Effector CD4-positive, alpha-beta T cell (primary cell): ENCODE measurements around the gene PPY. TPM values are rescaled to one million over a fixed set of nuclear protein-coding genes. Genes with fewer than 3 reads are reported as not detected.
"Not testable (repeated sequence)": the region's sequence is repeated elsewhere in the genome, so short reads cannot be mapped to it uniquely, and the experiment has no call there.

ENCODE experiments used
- DNase-seq: peaks from one replicate; pipeline ENCODE4 v3.0.0-alpha.2; 2020
- total RNA-seq: gene quantifications from one replicate; lab custom pipeline; 2026; lab: John Stamatoyannopoulos, UW

Gene PPY, protein sequence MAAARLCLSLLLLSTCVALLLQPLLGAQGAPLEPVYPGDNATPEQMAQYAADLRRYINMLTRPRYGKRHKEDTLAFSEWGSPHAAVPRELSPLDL
- not detected for total RNA-seq

DNA sequence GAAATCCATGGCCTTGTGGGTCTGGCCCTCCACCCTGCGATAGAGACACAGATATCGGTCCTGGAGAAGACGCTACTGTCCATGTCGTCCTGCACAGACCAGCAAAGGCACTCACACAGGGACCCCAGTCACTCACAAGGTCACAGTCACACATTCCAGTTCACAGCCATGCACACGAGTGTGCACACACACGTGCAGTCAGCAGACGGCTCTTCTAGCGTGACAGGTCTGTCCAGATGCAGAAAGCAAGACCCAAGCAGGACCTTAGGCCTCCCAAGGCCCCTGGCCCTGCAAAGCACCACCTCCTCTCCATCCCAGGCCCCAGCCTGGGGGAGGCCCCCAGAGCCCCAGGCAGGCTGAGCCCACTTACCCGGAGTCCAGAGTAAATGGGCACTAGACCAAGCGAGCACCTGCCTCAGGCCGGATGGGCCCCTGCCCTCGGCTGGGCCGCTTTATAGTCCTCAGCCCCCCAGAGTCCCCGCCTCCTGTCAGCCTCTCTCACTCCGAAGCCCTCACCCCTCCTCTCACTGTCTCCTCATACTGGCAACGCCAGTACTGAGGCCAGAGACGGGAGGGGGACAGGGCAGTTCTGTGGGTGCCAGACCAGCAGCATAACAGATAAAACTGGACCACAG lies at the start of gene PPY:
TSS of gene PPY (minus strand) at position 426 of the 635 bp plus-strand sequence. CDS start 822 bp downstream, outside the sequence.
- no peak for DNase-seq

DNA sequence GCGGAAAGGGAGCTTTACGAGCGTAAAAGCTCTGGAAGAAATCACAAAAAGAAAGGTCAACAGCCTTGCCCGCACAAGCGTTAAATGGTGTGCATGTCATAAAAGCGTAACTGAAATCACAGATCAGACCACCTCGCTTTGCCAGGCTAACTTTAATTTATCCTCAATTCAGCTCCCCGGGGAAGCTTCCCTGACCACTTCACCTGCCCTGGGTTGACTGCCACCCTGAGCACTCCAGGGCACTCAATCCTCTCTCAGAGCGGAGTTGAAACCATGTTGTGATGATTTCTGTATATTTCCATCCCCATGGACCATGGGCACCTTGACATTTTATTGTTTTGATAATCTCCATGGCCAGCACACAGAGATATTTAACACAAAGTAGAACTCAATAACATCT lies 46.0 kb upstream of the PPY start:
- DNase-seq: no peak

DNA sequence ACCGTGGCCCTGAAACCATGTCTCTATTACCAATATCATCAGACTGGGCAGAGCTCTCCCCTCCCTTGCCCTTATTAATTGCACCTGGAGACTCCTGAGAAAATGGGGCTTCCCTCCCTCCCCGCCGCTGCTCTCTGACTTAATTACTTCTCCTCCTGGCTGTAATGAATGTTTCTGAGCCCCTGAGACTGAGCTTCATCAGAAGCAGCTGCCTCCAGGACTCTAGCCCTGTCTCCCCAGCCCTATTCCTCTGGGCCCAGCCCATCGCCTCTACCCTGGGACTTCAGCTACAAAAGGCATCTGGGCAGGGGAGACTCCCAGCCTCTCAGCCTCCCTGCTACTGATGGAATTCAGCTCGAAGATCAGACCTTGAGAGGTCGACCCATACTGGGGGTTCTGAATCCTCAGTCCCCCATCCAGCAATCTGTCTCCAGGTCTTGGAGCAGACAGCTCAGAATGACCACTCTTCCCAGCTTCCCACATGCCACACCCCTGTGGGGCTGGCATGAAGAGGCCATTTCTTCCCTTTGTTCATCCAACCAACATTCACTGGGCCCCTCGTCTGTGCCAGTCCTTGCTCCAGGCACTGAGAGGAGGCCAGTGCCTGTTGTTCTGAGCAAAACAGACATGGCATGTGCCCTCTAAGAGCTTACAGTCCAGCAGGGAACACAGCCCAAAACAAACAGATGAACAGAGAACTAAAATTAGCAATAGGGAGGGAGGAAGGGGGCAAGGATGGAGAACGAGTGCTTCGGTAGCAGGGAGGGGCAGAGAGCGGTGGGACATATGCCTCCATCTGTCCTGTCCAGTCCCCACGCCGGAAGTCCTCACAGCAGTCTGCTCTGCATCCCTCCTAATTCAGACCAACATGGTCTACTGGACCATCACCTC lies 45.1 kb upstream of the PPY start:
- DNase-seq: no peak

DNA sequence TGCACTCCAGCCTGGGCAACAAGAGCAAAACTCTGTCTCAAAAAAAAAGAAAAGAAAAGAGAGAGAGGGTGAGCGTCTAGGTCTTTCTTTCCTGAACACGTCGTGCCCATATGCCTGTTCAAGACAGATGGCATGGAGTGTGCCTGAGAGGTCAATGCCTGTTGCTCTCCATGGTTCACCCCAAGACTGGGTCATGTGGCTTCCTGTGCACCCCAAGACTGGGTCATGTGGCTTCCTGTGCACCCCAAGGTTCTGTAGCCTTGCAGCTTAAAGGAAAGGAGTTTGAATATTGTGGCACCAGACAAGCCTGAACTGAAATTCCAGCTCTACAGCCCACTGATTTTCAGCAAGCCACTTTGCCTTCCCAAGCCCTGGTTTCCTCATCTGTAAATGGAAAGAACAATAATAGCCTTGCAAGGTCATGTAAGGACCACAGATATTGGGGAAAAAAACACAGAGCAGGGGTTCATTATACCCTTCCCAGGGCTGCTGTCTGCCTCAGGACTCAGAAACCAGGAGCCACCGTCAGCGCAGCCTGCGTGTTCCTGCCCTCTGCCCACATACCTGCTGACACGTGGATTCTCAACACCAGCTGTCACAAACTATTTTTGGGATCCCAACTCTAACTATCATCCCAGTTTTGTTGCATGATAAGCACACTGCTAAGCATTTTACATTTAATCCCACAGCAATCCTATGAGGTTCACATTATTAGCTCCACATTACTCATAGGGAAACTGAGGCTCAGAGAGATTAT lies 44.1 kb upstream of the PPY start:
- DNase-seq: no peak

DNA sequence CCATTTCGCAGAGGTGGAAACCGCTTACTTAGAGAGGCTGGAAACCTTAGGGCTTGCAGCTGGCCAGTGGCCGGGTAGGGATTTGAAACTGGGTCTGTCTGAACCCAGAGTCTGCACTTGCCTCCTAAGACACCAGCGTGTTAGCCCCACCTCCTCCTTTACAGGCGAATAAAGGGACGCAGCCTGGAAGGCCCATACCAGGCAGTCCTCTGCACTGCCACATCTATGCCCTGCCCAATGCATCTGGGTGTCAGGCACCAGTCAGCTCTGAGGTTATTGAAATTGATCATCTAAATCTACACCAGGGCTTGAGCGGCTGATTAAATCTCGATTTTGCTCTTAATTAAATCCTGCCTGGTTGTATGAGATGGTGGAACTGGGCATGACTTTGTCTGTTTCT lies 42.2 kb upstream of the PPY start:
- no peak for DNase-seq

DNA sequence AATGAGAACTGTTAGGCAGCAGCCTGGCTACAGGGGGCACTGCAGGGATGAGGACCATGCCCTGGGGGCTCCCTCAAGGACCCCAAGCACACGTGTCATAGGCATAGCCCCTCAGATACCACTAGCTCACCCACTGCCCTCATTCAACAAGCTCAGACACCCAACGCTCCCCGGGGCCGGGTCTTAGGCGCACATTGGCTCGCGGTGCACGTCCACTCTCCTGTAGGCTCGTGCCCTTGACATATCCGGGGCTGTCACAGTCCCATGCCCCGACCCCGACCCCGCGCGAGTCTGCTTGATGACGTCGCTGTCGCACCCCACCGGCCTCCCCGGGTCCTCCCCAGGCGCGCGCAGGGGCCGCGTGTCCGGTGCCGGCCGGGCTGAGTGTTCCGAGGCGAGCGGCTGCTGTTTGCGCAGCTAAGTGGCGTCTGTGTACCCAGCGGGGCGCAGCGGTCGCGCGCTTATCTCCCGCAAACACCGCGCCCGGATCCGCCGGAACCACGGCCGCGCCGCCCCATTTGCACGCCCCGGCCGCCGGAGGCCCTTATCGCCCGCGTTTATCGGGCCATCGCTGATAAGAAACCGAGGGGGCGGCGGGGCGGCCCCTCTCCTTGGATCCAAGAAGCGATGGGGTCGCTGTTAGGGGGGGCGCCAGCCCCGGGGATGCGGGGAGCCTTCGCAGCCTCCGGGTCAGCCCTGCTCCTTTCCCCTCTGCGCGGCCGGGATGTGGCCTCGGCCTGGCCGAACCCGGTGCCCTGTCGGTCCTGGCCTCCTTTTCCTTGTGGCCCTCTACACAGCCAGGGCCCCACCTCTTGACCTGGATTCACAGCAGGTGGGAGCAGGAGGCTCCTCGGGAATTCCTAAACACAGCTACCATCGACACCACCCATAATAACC lies 41.5 kb upstream of the PPY start:
- DNase-seq: no peak

DNA sequence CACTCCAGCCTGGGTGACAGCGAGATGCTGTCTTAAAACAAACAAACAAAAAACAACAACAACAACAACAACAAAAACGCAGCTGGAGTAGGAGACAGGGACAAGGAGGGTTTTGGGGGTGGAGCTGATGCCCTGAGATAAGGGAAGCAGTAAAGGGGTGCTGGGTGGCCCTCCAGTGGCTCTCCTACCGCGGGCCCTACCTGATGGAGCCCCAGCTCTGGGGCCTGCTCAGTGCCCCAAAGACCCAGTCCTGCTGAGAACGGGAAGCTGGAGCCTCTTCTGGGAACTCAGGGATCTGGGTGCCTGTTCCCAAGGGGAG lies 40.9 kb upstream of the PPY start:
- no peak for DNase-seq

DNA sequence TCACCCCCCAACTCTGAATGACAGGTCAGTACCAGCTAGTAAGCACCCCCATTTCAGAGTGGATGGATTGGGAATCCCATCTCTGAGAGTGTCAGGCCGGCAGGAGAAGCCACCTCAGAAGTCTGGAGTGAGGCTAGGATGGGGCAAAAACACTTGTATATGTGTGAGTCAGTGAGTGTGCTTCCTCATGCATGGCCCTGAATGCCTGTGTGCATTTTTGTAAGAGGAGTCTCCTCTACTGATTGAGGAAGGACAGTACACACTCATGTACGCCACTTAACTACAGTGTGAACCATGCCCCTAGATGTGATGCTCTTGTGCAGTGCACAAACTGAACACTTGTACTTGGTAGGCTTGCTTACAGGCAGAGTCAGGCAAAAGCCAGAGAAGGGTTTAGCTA lies 39.9 kb upstream of the PPY start:
- DNase-seq: no peak

DNA sequence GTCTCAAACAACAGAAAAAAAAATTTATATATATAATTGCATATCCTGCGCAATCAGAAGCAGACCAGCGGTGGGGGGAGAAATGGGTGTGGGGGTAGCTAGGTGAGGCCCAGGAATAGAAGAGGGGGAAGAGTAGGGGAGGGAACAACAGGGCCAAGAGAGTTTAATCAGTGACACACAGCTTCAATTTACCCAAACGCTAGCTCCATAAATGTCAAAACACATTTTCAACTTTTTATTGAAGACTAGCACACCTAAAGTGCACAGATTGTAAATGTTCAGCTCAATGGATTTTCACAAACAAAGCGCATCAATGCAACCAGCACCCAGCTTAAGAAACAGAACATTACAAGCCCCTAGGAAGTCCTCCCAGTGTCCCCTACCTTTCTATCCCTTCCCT lies 37.4 kb upstream of the PPY start:
- no peak for DNase-seq

DNA sequence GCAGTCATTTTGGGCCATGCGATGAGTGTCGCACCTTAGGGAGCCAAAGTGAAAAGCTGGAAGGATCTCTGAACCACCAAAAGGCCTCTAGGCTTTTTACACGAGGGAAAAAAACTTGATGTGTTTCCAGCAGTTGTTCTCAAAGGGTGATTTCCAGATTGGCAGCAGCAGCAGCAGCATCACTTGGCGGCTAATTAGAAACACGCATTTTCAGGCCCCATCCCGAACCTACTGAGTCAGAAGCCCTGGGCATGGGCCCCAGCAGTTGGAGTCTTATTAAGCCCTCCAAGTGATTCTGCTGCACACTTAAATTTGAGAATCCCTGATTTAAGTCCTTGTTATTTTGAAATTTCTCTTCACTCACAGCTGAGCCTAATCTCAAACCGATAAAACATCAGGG lies 36.7 kb upstream of the PPY start:
- no peak for DNase-seq

DNA sequence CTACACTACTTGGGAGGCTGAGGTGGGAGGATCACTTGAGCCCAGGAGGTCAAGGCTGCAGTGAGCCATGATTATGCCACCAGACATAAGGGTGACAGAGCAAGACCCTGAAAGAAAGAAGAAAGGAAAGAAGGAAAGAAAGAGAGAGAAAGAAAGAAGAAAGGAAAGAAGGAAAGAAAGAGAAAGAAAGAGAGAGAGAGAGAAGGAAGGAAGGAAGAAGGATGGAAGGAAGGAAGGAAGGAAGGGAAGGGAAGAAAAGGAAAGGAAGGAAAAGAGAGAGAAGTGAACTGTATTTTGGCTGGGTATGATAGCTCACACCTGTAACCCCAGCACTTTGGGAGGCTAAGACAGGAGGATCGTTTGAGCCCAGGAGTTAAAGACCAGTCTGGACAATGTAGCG lies 35.8 kb upstream of the PPY start:
- DNase-seq: no peak

DNA sequence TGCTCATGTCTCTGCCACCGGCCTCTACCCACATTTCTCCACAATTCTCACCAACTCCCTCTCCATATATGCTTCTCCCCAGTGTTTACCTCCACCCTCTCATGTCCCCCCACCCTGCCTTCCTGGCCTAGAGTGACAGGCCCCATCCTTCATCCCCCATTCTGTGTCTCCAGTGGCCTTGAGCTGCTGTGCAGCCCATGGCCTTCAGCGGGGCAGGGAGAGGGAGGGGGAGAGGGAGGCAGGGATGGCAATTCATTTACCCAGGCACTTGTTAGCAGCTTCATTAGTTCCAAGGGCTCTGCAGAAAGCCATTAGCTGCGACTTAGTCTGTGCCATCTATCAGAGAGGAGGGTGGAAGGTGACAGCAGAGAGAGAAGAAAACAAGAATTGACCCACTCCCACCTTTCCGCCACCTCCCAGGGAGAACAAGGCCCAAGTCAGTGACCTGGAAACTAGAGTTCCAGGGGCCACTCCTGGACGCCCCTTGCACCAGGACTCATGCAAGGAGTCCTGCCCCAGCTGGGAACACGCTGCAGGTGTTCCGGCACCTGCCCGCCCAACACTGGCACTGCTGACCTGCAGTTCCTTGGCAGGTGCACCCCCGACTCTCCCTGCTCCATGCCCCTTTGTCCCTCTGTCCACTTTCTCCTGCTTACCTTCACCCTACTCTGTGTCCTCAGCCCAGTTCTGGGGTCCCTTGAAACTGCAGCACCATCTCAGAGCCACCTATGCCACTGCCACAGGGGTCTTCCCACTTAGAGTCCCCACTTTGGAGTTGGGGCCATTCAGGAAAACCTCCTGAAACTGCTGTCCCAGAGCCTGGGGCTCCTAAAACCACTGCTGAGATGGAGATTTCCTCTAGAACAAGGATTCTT lies 34.9 kb upstream of the PPY start:
- no peak for DNase-seq

DNA sequence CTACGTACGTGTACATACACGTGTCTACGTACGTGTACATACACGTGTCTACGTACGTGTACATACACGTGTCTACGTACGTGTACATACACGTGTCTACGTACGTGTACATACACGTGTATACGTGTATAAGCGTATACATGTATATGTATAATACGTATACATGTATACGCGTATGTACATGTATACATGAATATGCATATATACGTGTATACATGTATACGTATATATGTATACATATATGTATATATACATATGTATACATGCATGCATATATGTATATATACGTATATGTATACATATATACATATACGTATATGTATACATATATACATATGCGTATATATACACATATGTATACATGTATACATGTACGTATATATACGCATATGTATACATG lies 33.6 kb upstream of the PPY start:
- DNase-seq: no peak

DNA sequence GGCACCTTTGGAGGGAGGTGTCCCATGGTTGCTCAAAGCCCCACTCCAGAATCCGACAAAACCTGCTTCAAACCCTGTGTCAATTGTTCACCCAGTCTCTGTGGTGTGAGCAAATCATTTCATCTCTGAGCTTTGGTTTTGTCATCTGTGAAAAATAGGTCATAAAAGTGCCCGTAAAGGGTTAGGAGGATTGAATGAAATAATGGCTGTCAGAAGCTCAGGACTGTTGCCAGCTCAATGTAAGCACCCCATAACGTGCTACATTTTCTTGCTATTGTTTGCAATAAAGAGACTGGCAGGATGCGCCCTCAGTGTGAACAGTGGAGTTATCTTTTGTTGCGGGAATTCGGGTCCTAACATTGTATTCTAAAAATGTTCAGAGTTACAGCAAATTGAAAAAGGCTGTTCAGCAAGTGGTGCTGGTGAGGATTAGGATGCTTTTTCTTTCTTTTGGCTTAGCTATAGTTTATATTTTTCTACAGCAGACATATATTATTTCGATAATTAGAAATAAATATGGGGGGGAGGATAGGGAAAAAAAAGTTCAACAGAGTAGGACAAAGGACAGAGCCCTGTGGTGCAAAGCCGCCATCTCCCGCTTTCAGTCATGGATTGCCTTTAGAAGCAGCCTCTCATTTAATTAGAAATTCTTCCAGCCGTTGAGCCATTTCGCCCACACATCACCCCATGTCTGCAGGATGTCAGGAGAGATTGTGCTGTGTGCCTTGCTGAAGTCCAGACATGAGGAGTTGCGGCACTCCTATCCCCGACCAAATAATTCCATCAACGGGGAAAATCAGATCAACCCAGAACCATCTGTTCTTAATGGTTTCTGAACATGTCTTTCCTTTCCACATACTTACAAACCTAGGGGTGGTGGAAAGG lies 32.3 kb upstream of the PPY start:
- DNase-seq: no peak

DNA sequence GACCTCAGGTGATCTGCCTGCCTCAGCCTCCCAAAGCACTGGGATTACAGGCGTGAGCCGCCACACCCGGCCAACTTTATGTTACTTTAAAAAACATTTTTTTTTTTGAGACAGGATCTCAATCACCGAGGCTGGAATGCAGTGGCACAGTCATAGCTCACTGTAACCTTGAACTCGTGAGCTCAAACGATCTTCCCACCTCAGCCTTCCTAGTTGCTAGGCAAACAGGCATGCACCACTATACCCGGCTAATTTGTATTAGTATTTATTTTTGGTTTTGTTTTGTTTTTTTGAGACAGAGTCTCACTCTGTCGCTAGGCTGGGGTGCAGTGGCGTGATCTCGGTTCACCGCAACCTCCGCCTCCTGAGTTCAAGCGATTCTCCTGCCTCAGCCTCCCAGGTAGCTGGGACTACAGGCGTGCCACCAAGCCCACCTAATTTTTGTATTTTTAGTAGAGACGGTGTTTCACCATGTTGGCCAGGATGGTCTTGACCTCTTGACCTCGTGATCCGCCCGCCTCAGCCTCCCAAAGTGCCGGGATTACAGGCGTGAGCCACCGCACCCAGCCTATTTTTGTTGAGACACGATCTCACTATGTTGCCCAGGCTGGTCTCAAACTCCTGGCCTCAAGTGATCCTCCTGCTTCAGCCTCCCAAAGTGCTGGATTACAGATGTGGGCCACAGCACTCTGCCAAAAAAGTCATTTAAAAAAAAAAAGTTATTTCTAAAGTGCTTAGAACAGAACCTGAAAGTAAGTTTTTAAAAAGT lies 30.4 kb upstream of the PPY start:
- not testable (repeated sequence) for DNase-seq

DNA sequence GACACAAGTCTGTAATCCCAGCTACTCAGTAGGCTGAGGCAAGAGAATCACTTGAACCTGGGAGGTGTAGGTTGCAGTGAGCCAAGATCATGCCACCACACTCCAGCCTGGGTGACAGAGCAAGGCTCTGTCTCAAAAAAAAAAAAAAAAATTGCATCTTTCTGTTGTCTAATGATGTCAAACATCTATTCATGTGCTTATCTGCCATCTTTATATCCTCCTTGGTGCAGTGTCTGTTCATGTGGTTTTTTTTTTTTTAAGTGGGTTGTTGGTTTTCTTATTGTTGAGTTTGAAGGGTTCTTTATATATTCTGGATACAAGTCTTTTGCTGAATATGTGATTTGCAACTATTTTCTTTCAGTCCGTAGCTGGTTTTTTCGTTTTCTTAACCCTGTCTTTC lies 29.2 kb upstream of the PPY start:
- DNase-seq: not testable (repeated sequence)

DNA sequence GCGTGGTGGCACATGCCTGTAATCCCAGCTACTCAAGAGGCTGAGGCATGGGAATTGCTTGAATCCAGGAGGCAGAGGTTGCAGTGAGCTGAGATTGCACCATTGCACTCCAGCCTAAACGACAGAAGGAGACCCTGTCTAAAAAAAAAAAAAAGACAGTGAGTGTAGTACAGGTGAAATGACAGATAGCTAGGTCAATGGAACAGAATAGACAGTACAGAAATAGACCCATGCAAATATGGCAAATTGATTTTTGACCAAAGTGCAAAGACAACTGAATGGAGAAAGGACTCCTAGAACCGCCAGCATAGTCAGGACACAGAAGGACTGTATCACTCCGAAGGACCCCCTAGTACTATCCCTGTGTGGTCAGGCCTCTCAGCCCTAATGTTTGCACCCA lies 28.1 kb upstream of the PPY start:
- no peak for DNase-seq

DNA sequence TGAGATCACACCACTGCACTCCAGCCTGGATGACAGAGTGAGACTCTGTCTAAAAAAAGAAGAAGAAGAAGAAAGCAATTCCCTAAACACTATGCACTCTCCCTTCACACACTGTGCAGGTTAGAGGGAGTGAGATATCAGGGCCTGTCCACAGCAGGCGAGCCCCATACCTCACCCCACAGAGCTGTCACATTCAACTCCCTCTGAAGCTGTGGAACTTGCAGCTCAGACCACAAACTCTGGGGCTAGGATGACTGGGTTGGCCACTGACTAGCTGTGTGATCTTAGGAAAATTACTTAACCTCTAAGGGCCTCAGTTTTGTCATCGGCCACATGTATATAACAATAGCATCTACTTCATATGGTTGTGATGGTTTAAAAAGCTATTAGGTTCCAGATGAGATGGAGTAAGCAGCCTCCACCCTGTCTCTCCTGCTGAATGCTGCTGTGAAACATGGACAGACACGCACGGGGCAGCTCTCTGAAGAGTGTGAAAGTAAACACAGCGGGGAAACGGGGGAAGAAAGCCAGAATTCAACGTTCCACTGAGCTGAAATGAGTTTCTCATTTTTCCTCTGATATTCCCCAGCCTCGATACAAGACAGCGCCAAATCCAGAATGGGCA lies 25.1 kb upstream of the PPY start:
- DNase-seq: no peak

DNA sequence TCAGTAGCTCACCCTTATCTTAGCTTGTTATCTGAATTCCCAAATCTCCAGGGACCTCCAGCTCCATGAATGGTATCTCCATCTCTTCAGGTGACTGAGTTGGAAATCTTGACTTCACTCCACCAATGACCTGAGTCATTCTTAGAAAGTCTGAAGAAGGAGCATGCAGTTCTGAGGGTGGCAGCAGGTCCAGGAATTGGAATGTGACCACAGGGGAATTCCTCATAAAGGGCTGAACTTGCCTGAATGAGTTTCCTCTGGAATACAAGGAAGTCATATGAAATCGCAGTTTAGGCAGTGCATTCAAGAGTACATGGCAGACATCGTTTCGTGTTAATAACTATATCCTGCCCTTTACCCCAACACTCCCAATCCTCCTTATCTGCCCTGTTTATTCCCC lies 24.0 kb upstream of the PPY start:
- no peak for DNase-seq
